GM12878 (cell line): ENCODE results near the gene ARID3A.

Experiments used
- CTCF ChIP-seq, 3 experiments: IDR thresholded peaks in 2 of 3; conservative IDR thresholded peaks in 1 of 3; 2 replicates each; pipeline ENCODE4 v1.5.1; 2011; ENCODE audit warnings: low read depth in 3 of 3, low read length in 3 of 3, mild to moderate bottlenecking in 3 of 3, control low read depth in 2 of 3, moderate library complexity in 2 of 3, inconsistent platforms in 1 of 3, mixed read lengths in 1 of 3; ENCODE audit not compliant: control insufficient read depth in 2 of 3, insufficient read depth in 1 of 3; ENCODE audit errors: extremely low read depth in 1 of 3
- EGR1 ChIP-seq, 2 experiments: IDR thresholded peaks; 1 replicate in 1 of 2; 2 replicates in 1 of 2; pipeline ENCODE4 v1.6.1; 2011 to 2012; ENCODE audit warnings: low read depth in 2 of 2, low read length in 2 of 2, borderline replicate concordance in 1 of 2, mild to moderate bottlenecking in 1 of 2, moderate library complexity in 1 of 2
- EZH2 ChIP-seq: IDR thresholded peaks from 2 replicates; pipeline ENCODE4 v1.6.1; 2012; ENCODE audit warnings: low read depth, mild to moderate bottlenecking, control low read depth, inconsistent platforms, low read length, borderline replicate concordance; ENCODE audit not compliant: control insufficient read depth
- FOS ChIP-seq: IDR thresholded peaks from 3 replicates; pipeline ENCODE4 v1.6.1; 2011; ENCODE audit warnings: borderline replicate concordance; ENCODE audit not compliant: insufficient read length; ENCODE audit errors: extremely low read depth
- POLR2AphosphoS2 ChIP-seq: IDR thresholded peaks from 2 replicates; pipeline ENCODE4 v1.6.1; 2011; ENCODE audit warnings: low read depth, mild to moderate bottlenecking, low read length, improper control_type of control experiment, moderate library complexity
- TARDBP ChIP-seq: IDR thresholded peaks from 2 replicates; pipeline ENCODE4 v1.6.1; 2016; ENCODE audit warnings: borderline replicate concordance

- TF ChIP-seq FOS (no peak), TARDBP (no peak), POLR2AphosphoS2 (no peak), CTCF (IDR thresholded peaks at IDR 0.05 in 2 of 3, conservative IDR thresholded peaks at IDR 0.05 in 1 of 3; ENCODE audit: control insufficient read depth in 2 of 3, extremely low read depth in 1 of 3, insufficient read depth in 1 of 3, low read depth in 3 of 3, low read length in 3 of 3) (no peak), EZH2 (no peak), EGR1 (IDR thresholded peaks at IDR 0.05; ENCODE audit: borderline replicate concordance in 1 of 2, low read depth in 2 of 2, low read length in 2 of 2) (no peak)
These were observed 27.8 kb downstream of the ARID3A start for GRCh38 chr19:953445-954271.
